T-helper 17 cell (primary cell): ENCODE data around the gene HIVEP2. TPM values are rescaled to one million over a fixed set of nuclear protein-coding genes. Genes with fewer than 3 reads are reported as not detected.
"Not testable (repeated sequence)": the region's sequence is repeated elsewhere in the genome, so short reads cannot be mapped to it uniquely, and the experiment has no call there.

ENCODE experiments used
- ATAC-seq: fragments of 150-1000 bp; cut with Tn5 transposase; 2 replicates; pipeline ENCODE4 v1.10.0; 2021; ENCODE audit warnings: mild to moderate bottlenecking, moderate library complexity
- DNase-seq, 3 donors: peaks; one replicate each; pipeline versions ENCODE4 v3.0.0 to v3.0.0-alpha.2; 2020 to 2021
- H3K9me3 ChIP-seq: one replicate; pipeline ENCODE4 v1.7.0; 2013; ENCODE audit warnings: low read length, mild to moderate bottlenecking; ENCODE audit not compliant: control insufficient read depth, poor library complexity, severe bottlenecking
- H3K27ac Mint-ChIP-seq: one replicate; pipeline ENCODE4 v1.8.0; 2022; ENCODE audit warnings: mild to moderate bottlenecking, moderate library complexity, mixed read lengths
- H3K27me3 Mint-ChIP-seq: one replicate; pipeline ENCODE4 v1.8.0; 2022; ENCODE audit warnings: mixed read lengths
- H3K36me3 Mint-ChIP-seq: one replicate; pipeline ENCODE4 v1.8.0; 2022; ENCODE audit warnings: low read depth, mixed read lengths
- H3K4me1 Mint-ChIP-seq: one replicate; pipeline ENCODE4 v1.8.0; 2022; ENCODE audit warnings: mild to moderate bottlenecking, mixed read lengths
- H3K4me3 Mint-ChIP-seq: one replicate; pipeline ENCODE4 v1.8.0; 2022; ENCODE audit warnings: mild to moderate bottlenecking, moderate library complexity, mixed read lengths
- total RNA-seq, 4 donors: library from RNA in 2 of 4; stranded (reverse) in 2 of 4; gene quantifications; one replicate each; pipeline ENCODE4 v1.2.3 and lab custom pipeline; 2022 to 2026

The HIVEP2 gene, protein sequence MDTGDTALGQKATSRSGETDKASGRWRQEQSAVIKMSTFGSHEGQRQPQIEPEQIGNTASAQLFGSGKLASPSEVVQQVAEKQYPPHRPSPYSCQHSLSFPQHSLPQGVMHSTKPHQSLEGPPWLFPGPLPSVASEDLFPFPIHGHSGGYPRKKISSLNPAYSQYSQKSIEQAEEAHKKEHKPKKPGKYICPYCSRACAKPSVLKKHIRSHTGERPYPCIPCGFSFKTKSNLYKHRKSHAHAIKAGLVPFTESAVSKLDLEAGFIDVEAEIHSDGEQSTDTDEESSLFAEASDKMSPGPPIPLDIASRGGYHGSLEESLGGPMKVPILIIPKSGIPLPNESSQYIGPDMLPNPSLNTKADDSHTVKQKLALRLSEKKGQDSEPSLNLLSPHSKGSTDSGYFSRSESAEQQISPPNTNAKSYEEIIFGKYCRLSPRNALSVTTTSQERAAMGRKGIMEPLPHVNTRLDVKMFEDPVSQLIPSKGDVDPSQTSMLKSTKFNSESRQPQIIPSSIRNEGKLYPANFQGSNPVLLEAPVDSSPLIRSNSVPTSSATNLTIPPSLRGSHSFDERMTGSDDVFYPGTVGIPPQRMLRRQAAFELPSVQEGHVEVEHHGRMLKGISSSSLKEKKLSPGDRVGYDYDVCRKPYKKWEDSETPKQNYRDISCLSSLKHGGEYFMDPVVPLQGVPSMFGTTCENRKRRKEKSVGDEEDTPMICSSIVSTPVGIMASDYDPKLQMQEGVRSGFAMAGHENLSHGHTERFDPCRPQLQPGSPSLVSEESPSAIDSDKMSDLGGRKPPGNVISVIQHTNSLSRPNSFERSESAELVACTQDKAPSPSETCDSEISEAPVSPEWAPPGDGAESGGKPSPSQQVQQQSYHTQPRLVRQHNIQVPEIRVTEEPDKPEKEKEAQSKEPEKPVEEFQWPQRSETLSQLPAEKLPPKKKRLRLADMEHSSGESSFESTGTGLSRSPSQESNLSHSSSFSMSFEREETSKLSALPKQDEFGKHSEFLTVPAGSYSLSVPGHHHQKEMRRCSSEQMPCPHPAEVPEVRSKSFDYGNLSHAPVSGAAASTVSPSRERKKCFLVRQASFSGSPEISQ (N-terminal part only)
- total RNA-seq (10 to 100 TPM; 73.6 to 78.6 TPM), total RNA-seq (lab: John Stamatoyannopoulos, UW) (282 to 323 reads per million in 2 donors)

DNA sequence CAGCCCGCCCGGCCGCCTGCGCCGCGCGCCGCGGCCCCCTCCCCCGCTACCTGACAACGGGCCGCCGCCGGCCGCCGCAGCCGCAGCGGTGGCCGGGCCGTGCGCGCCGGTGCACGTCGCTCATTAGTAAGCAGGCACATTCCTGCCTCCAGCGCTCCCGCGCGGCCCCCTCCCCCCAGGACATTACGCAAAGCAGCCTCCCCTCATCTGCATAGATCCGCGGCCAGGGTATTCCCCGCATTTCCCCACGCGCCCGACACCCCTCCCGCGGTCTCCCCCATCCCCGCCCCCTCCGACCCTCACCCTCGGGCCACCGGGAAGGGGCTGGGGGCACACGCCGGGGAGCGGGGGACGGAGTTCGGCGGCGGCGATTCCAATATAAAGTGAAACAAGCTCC lies at the start of gene HIVEP2:
Gene HIVEP2, minus strand, starts transcription at position 128 of the 397 bp plus-strand sequence. CDS start 170,438 bp downstream, outside the sequence.
- peak; percentile 82 to 84 (median 83) for DNase-seq
- no peaks in the 10 kb centered on the region for H3K9me3 ChIP-seq
- peak within 1 kb of the TSS; percentile 91 for H3K4me3 Mint-ChIP-seq
- peaks cover 37% of the 10 kb centered on the region for H3K4me1 Mint-ChIP-seq
- ATAC-seq, result peak; percentile 44
- H3K36me3 Mint-ChIP-seq, result no peaks in the 10 kb centered on the region
- H3K27me3 Mint-ChIP-seq, result no peaks in the 10 kb centered on the region
- H3K27ac Mint-ChIP-seq, result peak within 1 kb of the TSS; percentile 94

DNA sequence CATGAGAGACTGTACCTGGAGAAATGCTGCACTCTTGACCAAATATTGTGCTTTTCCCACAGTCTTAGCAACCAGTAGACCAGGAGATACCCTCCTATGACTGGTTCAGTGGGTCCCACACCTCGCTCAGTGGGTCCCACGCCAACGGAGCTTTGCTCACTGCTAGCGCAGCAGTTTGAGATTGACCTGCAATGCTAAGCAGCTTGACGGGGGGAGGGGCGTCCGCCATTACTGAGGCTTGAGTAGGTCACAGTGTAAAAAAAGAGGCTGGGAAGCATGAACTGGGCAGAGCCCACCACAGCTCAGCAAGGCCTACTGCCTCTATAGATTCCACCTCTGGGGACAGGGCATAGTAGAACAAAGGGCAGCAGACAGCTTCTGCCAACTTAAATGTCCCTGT lies 49.0 kb upstream of the HIVEP2 start:
- Mint-ChIP-seq H3K36me3 (peaks cover 4% of the 10 kb centered on the region), H3K27ac (no peak overlapping the region), H3K4me1 (peaks cover 4% of the 10 kb centered on the region), H3K27me3 (peaks cover 12% of the 10 kb centered on the region), H3K4me3 (no peak overlapping the region)
- ATAC-seq (no peak), DNase-seq (no peak)
- no peaks in the 10 kb centered on the region for H3K9me3 ChIP-seq

DNA sequence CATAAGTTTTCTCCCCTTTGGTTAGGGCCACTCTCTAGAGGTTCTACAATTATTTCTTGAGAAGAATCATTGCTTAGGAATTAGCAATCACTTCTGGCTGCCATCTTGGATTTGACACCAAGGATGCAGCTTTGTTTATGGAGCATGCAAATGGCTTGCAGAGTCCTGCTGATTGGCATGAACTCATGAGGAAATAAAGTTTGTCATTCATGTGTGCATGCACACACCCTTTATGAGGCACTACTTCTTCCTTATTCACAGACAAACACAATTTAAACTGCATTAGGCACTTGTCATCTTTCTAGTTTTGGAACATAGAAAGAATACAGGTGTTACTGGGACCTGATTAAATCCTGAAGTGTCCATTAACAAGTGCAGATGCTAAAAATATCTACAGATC lies 42.5 kb upstream of the HIVEP2 start:
- no peak overlapping the region for H3K4me3 Mint-ChIP-seq
- DNase-seq (no peak), ATAC-seq (no peak)
- H3K36me3 Mint-ChIP-seq, result peaks cover 4% of the 10 kb centered on the region
- no peaks in the 10 kb centered on the region for H3K9me3 ChIP-seq
- no peaks in the 10 kb centered on the region for H3K4me1 Mint-ChIP-seq
- H3K27ac Mint-ChIP-seq, result no peak overlapping the region
- peaks cover 18% of the 10 kb centered on the region for H3K27me3 Mint-ChIP-seq

DNA sequence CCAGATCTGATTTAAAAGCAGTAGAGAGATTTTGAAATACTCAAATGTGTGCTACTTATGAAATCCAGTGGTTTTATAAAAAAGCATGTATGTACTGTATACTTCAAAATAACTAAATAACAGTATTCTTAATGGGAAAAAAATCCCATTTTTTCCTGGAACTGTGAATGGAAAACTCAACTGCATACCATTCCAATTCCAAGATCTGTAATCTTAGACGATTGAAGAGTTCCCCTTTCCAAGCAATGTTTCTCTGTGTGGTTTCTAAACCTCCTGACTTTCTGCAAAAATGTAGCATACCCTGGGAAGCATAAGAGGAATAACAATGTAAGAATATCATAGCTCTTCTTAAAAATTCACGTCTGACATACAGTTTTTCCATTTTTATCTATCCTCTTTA lies 40.3 kb upstream of the HIVEP2 start:
- H3K27me3 Mint-ChIP-seq, result peaks cover 8% of the 10 kb centered on the region
- no peak overlapping the region for H3K27ac Mint-ChIP-seq
- peaks cover 3% of the 10 kb centered on the region for H3K36me3 Mint-ChIP-seq
- H3K4me3 Mint-ChIP-seq, result no peak overlapping the region
- DNase-seq (no peak), ATAC-seq (no peak)
- no peaks in the 10 kb centered on the region for H3K4me1 Mint-ChIP-seq
- H3K9me3 ChIP-seq, result peaks cover 2% of the 10 kb centered on the region

DNA sequence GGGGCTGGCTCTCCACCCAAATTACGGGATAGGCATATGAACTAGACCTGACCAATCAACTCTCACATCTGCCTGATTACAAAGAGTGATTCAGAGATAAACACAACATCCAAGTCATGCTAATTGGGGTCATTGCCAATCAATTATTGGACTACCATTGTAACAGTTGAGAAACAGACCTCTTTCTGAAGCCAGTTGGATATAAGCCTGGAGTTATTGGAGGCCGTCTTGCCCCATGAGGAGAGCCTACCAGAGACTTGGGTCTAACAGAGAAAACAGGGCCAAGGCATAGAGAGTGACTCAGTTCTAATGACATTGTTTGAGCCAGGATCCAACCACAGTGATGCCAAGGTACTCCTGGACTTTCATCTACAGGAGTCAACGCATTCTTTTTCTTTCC lies 39.4 kb upstream of the HIVEP2 start:
- peaks cover 6% of the 10 kb centered on the region for H3K27me3 Mint-ChIP-seq
- ATAC-seq (no peak), DNase-seq (no peak)
- no peak overlapping the region for H3K4me3 Mint-ChIP-seq
- peaks cover 2% of the 10 kb centered on the region for H3K9me3 ChIP-seq
- peaks cover 2% of the 10 kb centered on the region for H3K36me3 Mint-ChIP-seq
- no peak overlapping the region for H3K27ac Mint-ChIP-seq
- H3K4me1 Mint-ChIP-seq, result no peaks in the 10 kb centered on the region

DNA sequence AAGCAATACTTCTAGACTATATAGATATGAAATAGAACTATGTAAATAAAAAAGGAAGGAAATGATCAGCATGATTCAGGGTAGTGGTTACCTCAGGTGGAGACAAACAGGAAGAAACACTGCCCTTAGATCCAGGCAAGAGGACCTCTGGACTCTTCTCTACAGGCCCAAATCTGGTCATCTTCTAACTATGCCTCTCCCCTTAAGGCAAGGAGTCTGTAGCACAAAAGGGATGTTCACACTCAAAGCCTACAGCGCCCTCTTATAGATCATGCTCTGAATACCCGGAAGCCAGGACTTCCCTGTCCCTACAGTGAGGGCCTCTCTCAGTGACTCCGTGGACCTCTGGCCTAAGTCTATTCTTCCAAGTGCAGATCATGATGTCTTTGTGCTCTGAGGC lies 30.4 kb upstream of the HIVEP2 start:
- Mint-ChIP-seq H3K4me1 (no peaks in the 10 kb centered on the region), H3K27me3 (no peaks in the 10 kb centered on the region), H3K36me3 (no peaks in the 10 kb centered on the region), H3K4me3 (no peak overlapping the region), H3K27ac (no peak overlapping the region)
- ATAC-seq (no peak), DNase-seq (no peak)
- H3K9me3 ChIP-seq, result no peaks in the 10 kb centered on the region

DNA sequence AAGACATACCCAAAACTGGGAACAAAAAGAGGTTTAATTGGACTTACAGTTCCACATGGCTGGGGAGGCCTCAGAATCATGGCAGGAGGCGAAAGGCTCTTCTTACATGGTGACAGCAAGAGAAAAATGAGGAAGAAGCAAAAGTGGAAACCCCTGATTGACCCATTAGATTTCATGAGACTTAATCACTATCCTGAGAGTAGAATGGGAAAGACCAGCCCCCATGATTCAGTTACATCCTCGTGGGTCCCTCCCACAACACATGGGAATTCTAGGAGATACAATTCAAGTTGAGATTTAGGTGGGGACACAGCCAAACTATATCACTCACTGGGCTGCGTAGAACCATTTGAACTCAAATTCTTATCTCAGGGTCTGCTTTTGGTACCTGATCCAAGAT lies 26.0 kb upstream of the HIVEP2 start:
- not testable (repeated sequence) for H3K4me1 Mint-ChIP-seq, H3K9me3 ChIP-seq, H3K27ac Mint-ChIP-seq, H3K36me3 Mint-ChIP-seq, H3K27me3 Mint-ChIP-seq, DNase-seq, ATAC-seq, H3K4me3 Mint-ChIP-seq

DNA sequence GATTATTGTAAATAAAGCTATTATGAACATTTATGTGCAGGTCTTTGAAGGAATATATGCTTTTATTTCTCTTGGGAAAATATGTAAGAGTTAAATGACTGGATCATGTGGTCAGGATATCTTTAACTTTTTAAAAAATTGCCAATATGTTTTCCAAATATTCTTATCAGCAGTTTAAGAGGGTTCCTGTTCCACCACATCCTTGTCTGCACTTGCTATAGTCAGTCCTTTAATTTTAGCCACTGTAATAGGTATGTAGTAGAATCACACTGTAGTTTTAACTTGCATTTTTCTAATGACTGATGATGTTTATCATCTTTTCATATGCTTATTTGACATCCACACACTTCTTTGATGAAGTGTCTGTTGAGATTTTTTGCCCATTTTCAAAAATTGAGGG lies 23.6 kb upstream of the HIVEP2 start:
- Mint-ChIP-seq H3K36me3 (no peaks in the 10 kb centered on the region), H3K27ac (no peak overlapping the region), H3K4me1 (peaks cover 3% of the 10 kb centered on the region), H3K27me3 (no peaks in the 10 kb centered on the region), H3K4me3 (no peak overlapping the region)
- no peak for ATAC-seq
- DNase-seq, result no peak
- H3K9me3 ChIP-seq, result no peaks in the 10 kb centered on the region

DNA sequence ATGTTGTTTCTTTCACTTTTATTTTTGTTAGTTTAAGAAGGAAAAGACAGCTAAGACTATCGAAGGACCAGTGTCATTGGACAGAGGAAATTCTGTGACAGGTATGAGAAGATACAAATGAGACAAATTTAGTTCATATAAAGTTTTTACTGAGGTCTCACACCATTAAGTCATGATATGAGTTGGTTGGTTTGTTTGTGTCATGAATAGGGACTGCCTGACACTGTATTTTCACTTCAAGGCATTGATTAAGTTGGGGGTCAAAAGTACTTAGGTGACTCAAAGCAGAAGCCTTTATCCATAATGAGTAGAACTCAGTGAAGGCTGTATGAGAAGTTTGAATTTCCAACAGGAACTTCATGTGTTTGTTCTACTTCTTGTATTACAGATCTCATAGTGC lies 21.3 kb upstream of the HIVEP2 start:
- no peak for DNase-seq
- H3K4me1 Mint-ChIP-seq, result peaks cover 3% of the 10 kb centered on the region
- no peak for ATAC-seq
- no peak overlapping the region for H3K27ac Mint-ChIP-seq
- no peaks in the 10 kb centered on the region for H3K27me3 Mint-ChIP-seq
- H3K4me3 Mint-ChIP-seq, result no peak overlapping the region
- no peaks in the 10 kb centered on the region for H3K9me3 ChIP-seq
- no peaks in the 10 kb centered on the region for H3K36me3 Mint-ChIP-seq

DNA sequence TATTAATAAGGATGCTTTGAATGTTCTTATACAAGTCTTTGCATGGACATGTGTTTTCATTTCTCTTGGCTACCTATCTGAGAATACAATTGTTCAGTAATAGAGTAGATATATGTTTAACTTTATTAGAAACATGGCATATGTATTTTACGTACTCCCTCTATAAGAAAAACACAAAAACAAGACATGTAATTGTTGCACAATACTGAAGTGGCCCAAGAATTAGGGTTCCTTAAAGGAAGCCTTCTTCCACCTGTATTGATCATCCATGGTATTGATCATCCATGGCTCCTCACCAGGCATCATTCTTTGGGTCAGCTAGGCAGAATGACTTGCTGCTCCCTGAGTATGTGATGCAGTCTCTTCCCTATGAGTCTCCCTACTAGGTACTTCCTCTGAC lies 20.2 kb upstream of the HIVEP2 start:
- Mint-ChIP-seq H3K4me1 (peaks cover 3% of the 10 kb centered on the region), H3K36me3 (peaks cover 3% of the 10 kb centered on the region), H3K4me3 (no peak overlapping the region), H3K27me3 (no peaks in the 10 kb centered on the region), H3K27ac (no peak overlapping the region)
- DNase-seq, result no peak
- ATAC-seq, result no peak
- H3K9me3 ChIP-seq, result no peaks in the 10 kb centered on the region

DNA sequence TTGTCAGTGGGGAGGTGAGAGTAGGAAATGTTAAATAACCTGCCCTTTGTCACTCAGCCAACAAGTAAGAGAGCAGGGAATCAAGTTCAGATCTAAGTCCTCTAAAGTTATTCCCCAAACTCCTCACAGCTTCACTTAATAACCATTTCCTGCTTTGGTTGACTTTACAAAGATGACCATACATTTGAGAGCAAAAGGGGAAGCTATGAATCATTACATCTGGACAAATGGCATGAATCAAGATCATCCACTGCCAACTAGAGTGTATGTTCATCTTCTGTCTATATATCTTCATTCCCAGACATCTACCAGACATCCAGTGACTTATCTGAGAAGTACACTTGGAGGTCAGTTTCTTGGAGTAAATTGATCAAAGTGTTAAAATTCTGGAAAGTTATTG lies 15.1 kb upstream of the HIVEP2 start:
- Mint-ChIP-seq H3K4me1 (no peaks in the 10 kb centered on the region), H3K27me3 (no peaks in the 10 kb centered on the region), H3K27ac (no peak overlapping the region), H3K36me3 (peaks cover 3% of the 10 kb centered on the region), H3K4me3 (no peak overlapping the region)
- H3K9me3 ChIP-seq, result no peaks in the 10 kb centered on the region
- no peak for ATAC-seq
- no peak for DNase-seq

DNA sequence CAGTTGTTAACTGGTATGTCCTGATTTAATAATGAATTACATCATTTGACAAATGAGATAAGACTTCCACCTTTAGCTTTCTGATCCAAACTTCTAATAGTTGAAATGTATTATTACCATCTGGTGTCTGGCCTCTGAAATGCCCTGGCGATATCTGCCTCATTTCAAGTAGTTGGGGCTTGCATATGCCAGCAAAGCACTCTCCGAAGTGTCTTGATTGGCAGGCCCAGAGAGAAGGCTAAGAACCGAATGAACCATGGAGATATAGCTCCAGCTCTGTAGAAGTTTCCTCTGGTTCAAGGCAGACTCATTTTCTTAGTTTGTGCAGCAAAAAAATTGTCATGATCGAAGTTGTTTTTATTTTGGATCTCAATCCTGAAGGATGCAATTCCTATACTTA lies 13.4 kb upstream of the HIVEP2 start:
- H3K4me1 Mint-ChIP-seq, result peaks cover 5% of the 10 kb centered on the region
- H3K27me3 Mint-ChIP-seq, result no peaks in the 10 kb centered on the region
- H3K4me3 Mint-ChIP-seq, result no peak overlapping the region
- ATAC-seq (no peak), DNase-seq (no peak)
- no peaks in the 10 kb centered on the region for H3K9me3 ChIP-seq
- H3K27ac Mint-ChIP-seq, result no peak overlapping the region
- peaks cover 3% of the 10 kb centered on the region for H3K36me3 Mint-ChIP-seq

DNA sequence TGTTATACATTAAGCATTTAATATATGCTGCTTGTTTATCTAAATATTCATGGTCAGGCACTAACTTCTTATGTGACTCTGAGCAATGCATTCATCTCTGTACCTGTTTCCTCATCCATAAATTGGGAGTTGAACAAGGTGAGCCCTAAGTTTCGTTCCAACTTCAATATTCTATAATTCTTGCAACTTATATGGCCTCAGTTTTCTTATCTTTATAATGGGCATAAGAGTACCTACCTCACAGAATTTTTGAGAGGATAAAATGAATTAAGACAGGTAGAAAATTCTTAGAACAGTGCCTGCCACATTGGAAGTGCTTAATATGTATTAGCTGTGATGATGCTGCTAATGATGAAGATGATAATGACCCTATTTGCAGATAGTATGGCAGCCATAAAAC lies 11.8 kb upstream of the HIVEP2 start:
- no peaks in the 10 kb centered on the region for H3K9me3 ChIP-seq
- Mint-ChIP-seq H3K4me1 (peaks cover 18% of the 10 kb centered on the region), H3K27me3 (no peaks in the 10 kb centered on the region), H3K4me3 (no peak overlapping the region), H3K36me3 (peaks cover 3% of the 10 kb centered on the region), H3K27ac (no peak overlapping the region)
- DNase-seq (no peak), ATAC-seq (no peak)
